HepG2 (cell line): Measurements from ENCODE around the gene G0S2. TPM values are rescaled to one million over a fixed set of nuclear protein-coding genes. Genes with fewer than 3 reads are reported as not detected.

Experiments used
- ATAC-seq: fragments of 200-7000 bp; cut with Tn5 transposase; 3 replicates; pipeline ENCODE4 v1.9.1; 2020; ENCODE audit warnings: mild to moderate bottlenecking, moderate library complexity
- BruUV-seq: library from RNA; stranded (reverse); fragments of 400-500 nt; replicated peaks from 2 replicates; lab custom pipeline; 2021; lab: Mats Ljungman, UMichigan
- CTCF ChIA-PET: fragments of 300-600 bp; formaldehyde crosslinking; extraction: SDS; loops from one replicate; lab custom pipeline; 2021; ENCODE audit warnings: low total read pairs, inconsistent platforms, low intra/inter-chr PET ratio; lab: Yijun Ruan, JAX
- POLR2A ChIA-PET: fragments of 350-600 bp; sonication (Branson Sonifier 250); formaldehyde crosslinking; loops from one replicate; lab custom pipeline; 2020; ENCODE audit warnings: antibody characterized with exemption, inconsistent platforms; lab: Yijun Ruan, JAX
- DNase-seq: peaks from one replicate; pipeline ENCODE4 v3.0.0-alpha.2; 2015; ENCODE audit warnings: low spot score
- FAIRE-seq: peaks from 3 replicates; lab custom pipeline; 2011; peaks lifted over from hg19 to GRCh38; lab: Jason Lieb, UNC
- H2AFZ ChIP-seq: one replicate; pipeline ENCODE4 v1.6.1; 2011; ENCODE audit warnings: low read length, inconsistent platforms
- H3K27ac ChIP-seq: fragments of 300-600 bp; 3 replicates; pipeline ENCODE4 v1.8.0; 2011; ENCODE audit warnings: mixed run types, mild to moderate bottlenecking, mixed read lengths, low read length, inconsistent platforms; ENCODE audit not compliant: insufficient read depth; ENCODE audit errors: extremely low read length
- H3K27me3 ChIP-seq, 2 experiments: fragments of 200-600 bp in 1 of 2; 2 replicates in 1 of 2; 3 replicates in 1 of 2; pipeline versions ENCODE4 v1.6.0 to v1.8.0; 2011; ENCODE audit warnings: low read length in 2 of 2, mild to moderate bottlenecking in 2 of 2, moderate library complexity in 2 of 2, inconsistent platforms in 1 of 2; ENCODE audit not compliant: insufficient read depth in 2 of 2, control insufficient read depth in 1 of 2
- H3K36me3 ChIP-seq, 2 experiments: fragments of 200-600 bp in 1 of 2; replicated peaks in 1 of 2; 2 replicates in 1 of 2; 3 replicates in 1 of 2; pipeline versions ENCODE4 v1.5.1 to v1.8.0; 2011; ENCODE audit warnings: low read length in 2 of 2, inconsistent platforms in 1 of 2; ENCODE audit not compliant: insufficient read depth in 2 of 2, control insufficient read depth in 1 of 2
- H3K4me1 ChIP-seq: 2 replicates; pipeline ENCODE4 v1.5.1; 2012; ENCODE audit warnings: low read length, inconsistent platforms; ENCODE audit not compliant: insufficient read depth
- H3K4me2 ChIP-seq: 2 replicates; pipeline ENCODE4 v1.6.0; 2011; ENCODE audit warnings: low read depth, low read length, inconsistent platforms
- H3K4me3 ChIP-seq, 3 experiments: fragments of 200-600 bp in 1 of 3; sonication (generic), shearing (Covaris generic) in 1 of 3; replicated peaks in 1 of 3; 2 replicates each; pipeline ENCODE4 v1.5.1; 2011 to 2016; ENCODE audit warnings: low read length in 3 of 3, inconsistent platforms in 2 of 3, low read depth in 2 of 3, mild to moderate bottlenecking in 2 of 3, control low read depth in 1 of 3, mixed read lengths in 1 of 3; ENCODE audit not compliant: insufficient read depth in 1 of 3
- H3K79me2 ChIP-seq: one replicate; pipeline ENCODE4 v1.6.1; 2011; ENCODE audit warnings: low read length, inconsistent platforms; ENCODE audit not compliant: insufficient read depth
- H3K9ac ChIP-seq: 2 replicates; pipeline ENCODE4 v1.6.0; 2011; ENCODE audit warnings: mild to moderate bottlenecking, low read depth, low read length, inconsistent platforms; ENCODE audit not compliant: insufficient read depth
- H3K9me3 ChIP-seq: 2 replicates; pipeline ENCODE4 v1.5.1; 2012; ENCODE audit warnings: mild to moderate bottlenecking, low read length
- H4K20me1 ChIP-seq: 2 replicates; pipeline ENCODE4 v1.6.0; 2011; ENCODE audit warnings: inconsistent platforms, mild to moderate bottlenecking, low read length, moderate library complexity; ENCODE audit not compliant: insufficient read depth
- ATF7 ChIP-seq, 2 experiments: fragments of 450-650 bp in 1 of 2; sonication (generic) in 1 of 2; formaldehyde crosslinking in 1 of 2; IDR thresholded peaks; 2 replicates each; pipeline versions ENCODE4 v1.4.0 to v1.6.1; 2016 to 2020; ENCODE audit warnings: antibody characterized with exemption in 1 of 2, mild to moderate bottlenecking in 1 of 2, missing genetic modification reagents in 1 of 2
- HOXA9 ChIP-seq: sonication (generic); formaldehyde crosslinking; IDR thresholded peaks from 2 replicates; pipeline ENCODE4 v1.8.1; 2022; ENCODE audit warnings: missing genetic modification reagents, mild to moderate bottlenecking, moderate library complexity, borderline replicate concordance
- NFATC3 ChIP-seq: sonication (generic); formaldehyde crosslinking; IDR thresholded peaks from 2 replicates; pipeline ENCODE4 v1.5.1; 2020; ENCODE audit warnings: mild to moderate bottlenecking, missing genetic modification reagents
- SMARCC2 ChIP-seq: fragments of 450-650 bp; IDR thresholded peaks from 2 replicates; pipeline ENCODE4 v1.6.1; 2017; ENCODE audit warnings: antibody characterized with exemption, mild to moderate bottlenecking
- TAF1 ChIP-seq: sonication (generic); formaldehyde crosslinking; IDR thresholded peaks from 2 replicates; pipeline ENCODE4 v1.4.0; 2020; ENCODE audit warnings: missing genetic modification reagents
- ZNF230 ChIP-seq: sonication (generic); formaldehyde crosslinking; IDR thresholded peaks from 2 replicates; pipeline ENCODE4 v1.4.0; 2020; ENCODE audit warnings: mild to moderate bottlenecking, missing genetic modification reagents
- ZNF30 ChIP-seq: sonication (generic); formaldehyde crosslinking; IDR thresholded peaks from 2 replicates; pipeline ENCODE4 v1.5.0; 2020; ENCODE audit warnings: mild to moderate bottlenecking, missing genetic modification reagents
- ZNF563 ChIP-seq: sonication (generic); formaldehyde crosslinking; IDR thresholded peaks from 2 replicates; pipeline ENCODE4 v1.8.0; 2022; ENCODE audit warnings: mild to moderate bottlenecking, moderate library complexity, missing genetic modification reagents
- ZNF567 ChIP-seq: sonication (generic); formaldehyde crosslinking; IDR thresholded peaks from 2 replicates; pipeline ENCODE4 v1.8.1; 2023; ENCODE audit warnings: mild to moderate bottlenecking, missing genetic modification reagents, borderline replicate concordance
- ZNF747 ChIP-seq: sonication (generic); formaldehyde crosslinking; IDR thresholded peaks from 2 replicates; pipeline ENCODE4 v1.8.1; 2023; ENCODE audit warnings: missing genetic modification reagents, mild to moderate bottlenecking, borderline replicate concordance
- WGBS: methylation state at CpG from one replicate; pipeline ENCODE4 v1.1.6; 2017; ENCODE audit warnings: low lambda C conversion rate; 5-methylcytosine and 5-hydroxymethylcytosine counted together
- in situ Hi-C: cut with HindIII; loops from 2 replicates; pipeline ENCODE4 v1.10.0; 2017; ENCODE audit warnings: low pct_unique_long_range_greater_than_20kb; ENCODE audit not compliant: extremely low pct_ligation_motif_present
- intact Hi-C: fragments of 100-400 bp; cut with micrococcal nuclease; formaldehyde crosslinking; loops from one replicate; pipeline ENCODE4 v1.10.0; 2022; ENCODE audit not compliant: unreplicated experiment
- polyA plus RNA-seq, 8 experiments: library from polyadenylated mRNA; depleted of rRNA in 3 of 8; stranded (reverse) in 7 of 8; unstranded in 1 of 8; fragments of >200 nt; fragmentation: Illumina TruSeq in 4 of 8; extraction: Trizol in 4 of 8; gene quantifications; 2 replicates each; pipeline versions ENCODE4 v1.2.1 to v1.2.3, GENCODE V29; 2011 to 2016; ENCODE audit warnings: low read depth in 4 of 8, missing spikeins in 1 of 8, mixed read lengths in 1 of 8; ENCODE audit not compliant: insufficient read depth in 1 of 8
- total RNA-seq, 5 experiments: library from RNA; depleted of rRNA; stranded (reverse); fragments of >200 nt; fragmentation: Illumina TruSeq; extraction: Trizol; gene quantifications; 2 replicates each; pipeline ENCODE4 v1.2.3, GENCODE V29; 2016; ENCODE audit warnings: low read depth in 1 of 5
- TF ChIP-seq, protein P1 (sequence below): IDR thresholded peaks from 2 replicates; pipeline ENCODE4 v1.6.1; 2012; ENCODE audit warnings: low read depth, low read length, improper control_type of control experiment

G0S2 gene
- total and polyA plus RNA-seq, 2 of the 13 experiments (the other 11 are each of a cell fraction or from before 2014, with no cell fraction given), result not detected

DNA sequence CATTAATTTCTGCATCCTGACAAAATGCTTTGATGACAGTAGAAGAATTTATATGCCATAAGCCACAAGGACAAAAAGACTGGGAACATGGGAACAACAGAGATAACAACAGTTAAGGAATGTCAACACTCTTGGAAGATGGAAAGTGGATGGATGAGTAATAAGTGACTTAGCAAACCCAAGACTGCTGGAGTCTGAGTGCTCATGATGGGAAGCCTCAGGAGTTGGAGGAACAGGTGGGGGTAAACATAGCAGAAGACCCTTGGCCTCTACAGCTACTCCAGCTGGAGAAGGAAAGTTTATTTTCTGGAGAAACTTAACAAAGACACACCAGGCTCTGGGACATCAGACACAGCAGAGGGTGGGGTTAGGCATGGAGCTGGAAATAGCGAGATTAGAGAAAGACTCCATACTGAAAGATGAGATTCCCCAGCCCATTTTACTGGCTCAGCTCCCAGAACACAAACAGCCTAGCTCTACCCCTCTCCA, 13.6 kb downstream of the G0S2 start:
- intact Hi-C loops, result no loop called here
- POLR2A ChIA-PET, result no interaction called here
- FAIRE-seq (no peak), DNase-seq (no peak)
- Histone ChIP-seq H3K36me3 (no peaks in the 10 kb centered on the region), H3K4me1 (no peaks in the 10 kb centered on the region)
- TF ChIP-seq ATF7 (IDR thresholded peaks at IDR 0.05) (no peak), ATF7 (CRISPR knock-in tag; IDR thresholded peaks at IDR 0.05) (no peak), HOXA9 (no peak), ZNF230 (CRISPR knock-in tag) (no peak), SMARCC2 (no peak), ZNF563 (CRISPR knock-in tag) (no peak), TAF1 (no peak), NFATC3 (CRISPR knock-in tag) (no peak)
- TF ChIP-seq, all 625 proteins: peak for 0
- WGBS, result 0% methylated on average over 1 of the region's 1 CpG
- Histone ChIP-seq H3K9ac (no peak overlapping the region), H2AFZ (no peak overlapping the region), H4K20me1 (no peaks in the 10 kb centered on the region), H3K4me3 (no peak overlapping the region), H3K9me3 (no peaks in the 10 kb centered on the region), H3K27ac (no peak overlapping the region), H3K4me2 (no peak overlapping the region), H3K27me3 (no peaks in the 10 kb centered on the region), H3K79me2 (no peaks in the 10 kb centered on the region)
- CTCF ChIA-PET, result no interaction called here
- in situ Hi-C loops, result no loop called here
- no TSS peak for BruUV-seq
- ATAC-seq, result no peak

GRCh38 chr1:209689477-209689876, 14.3 kb downstream of the G0S2 start:
- no peaks in the 10 kb centered on the region for H3K79me2 ChIP-seq
- no peaks in the 10 kb centered on the region for H3K36me3 ChIP-seq
- H3K27ac ChIP-seq, result no peak overlapping the region
- FAIRE-seq (no peak), ATAC-seq (no peak), DNase-seq (no peak)
- ChIA-PET CTCF (no interaction called here), POLR2A (no interaction called here)
- H3K27me3 ChIP-seq, result no peaks in the 10 kb centered on the region
- H3K4me1 ChIP-seq, result no peaks in the 10 kb centered on the region
- intact Hi-C loops, result no loop called here
- no peak overlapping the region for H2AFZ ChIP-seq
- WGBS, result 2% methylated on average over 4 of the region's 4 CpGs
- TF ChIP-seq ZNF30 (CRISPR knock-in tag) (no peak), ZNF747 (CRISPR knock-in tag) (no peak), ZNF567 (no peak)
- TF ChIP-seq, protein P1, sequence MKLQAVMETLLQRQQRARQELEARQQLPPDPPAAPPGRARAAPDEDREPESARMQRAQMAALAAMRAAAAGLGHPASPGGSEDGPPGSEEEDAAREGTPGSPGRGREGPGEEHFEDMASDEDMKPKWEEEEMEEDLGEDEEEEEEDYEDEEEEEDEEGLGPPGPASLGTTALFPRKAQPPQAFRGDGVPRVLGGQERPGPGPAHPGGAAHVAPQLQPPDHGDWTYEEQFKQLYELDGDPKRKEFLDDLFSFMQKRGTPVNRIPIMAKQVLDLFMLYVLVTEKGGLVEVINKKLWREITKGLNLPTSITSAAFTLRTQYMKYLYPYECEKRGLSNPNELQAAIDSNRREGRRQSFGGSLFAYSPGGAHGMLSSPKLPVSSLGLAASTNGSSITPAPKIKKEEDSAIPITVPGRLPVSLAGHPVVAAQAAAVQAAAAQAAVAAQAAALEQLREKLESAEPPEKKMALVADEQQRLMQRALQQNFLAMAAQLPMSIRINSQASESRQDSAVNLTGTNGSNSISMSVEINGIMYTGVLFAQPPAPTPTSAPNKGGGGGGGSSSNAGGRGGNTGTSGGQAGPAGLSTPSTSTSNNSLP, result no peak
- no TSS peak for BruUV-seq
- H3K9ac ChIP-seq, result no peak overlapping the region
- no peak overlapping the region for H3K4me2 ChIP-seq
- H4K20me1 ChIP-seq, result no peaks in the 10 kb centered on the region
- in situ Hi-C loops, result no loop called here
- no peak overlapping the region for H3K4me3 ChIP-seq
- H3K9me3 ChIP-seq, result no peaks in the 10 kb centered on the region
